GM21360 (cell line): ENCODE data around the gene IGFBP7.
"Not testable (repeated sequence)": the region's sequence is repeated elsewhere in the genome, so short reads cannot be mapped to it uniquely, and the experiment has no call there.

Experiments used
- ATAC-seq: cut with Tn5 transposase; IDR thresholded peaks from one replicate; pipeline ENCODE4 v1.9.1; 2021; ENCODE audit warnings: mild to moderate bottlenecking, moderate library complexity; ENCODE audit not compliant: unreplicated experiment

IGFBP7 gene

DNA sequence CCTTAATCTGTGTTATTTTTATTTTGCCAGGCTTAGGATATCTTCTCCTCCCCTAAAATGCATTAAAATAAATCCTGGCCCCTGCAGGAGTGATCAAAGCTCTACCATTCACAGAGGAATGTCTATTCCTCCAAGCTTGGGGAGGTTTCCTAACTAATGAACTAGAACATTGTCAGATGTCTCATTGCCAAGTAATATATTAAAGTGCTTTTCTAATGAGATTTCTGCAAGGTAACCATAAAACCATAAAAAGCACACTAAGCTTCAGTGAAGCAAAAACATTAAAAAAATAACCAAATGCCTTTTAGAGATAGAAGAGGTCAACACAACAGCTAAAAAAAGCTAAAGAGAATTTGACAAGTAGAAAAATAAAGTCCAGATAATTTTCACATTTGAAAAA lies 34.8 kb downstream of the IGFBP7 start:
- ATAC-seq, result no peak

DNA sequence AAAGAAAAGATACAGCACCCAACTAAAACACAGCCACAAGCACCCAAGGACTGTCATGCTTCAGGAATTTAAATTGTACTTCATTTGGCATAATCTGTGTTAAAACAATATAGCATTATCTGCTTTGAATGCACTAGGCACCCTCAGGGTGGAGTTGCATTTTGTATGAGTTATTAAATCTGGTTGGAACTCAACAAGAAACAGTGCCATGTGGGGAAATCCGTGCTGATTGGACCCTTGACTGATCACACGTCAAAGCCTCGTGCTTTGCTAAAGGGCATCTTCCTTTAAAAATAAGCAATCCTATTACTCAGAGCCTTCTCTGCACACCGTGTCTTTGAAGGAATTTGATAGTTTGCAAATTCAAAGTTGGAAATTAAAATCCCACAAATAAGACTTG lies 35.4 kb downstream of the IGFBP7 start:
- no peak for ATAC-seq

DNA sequence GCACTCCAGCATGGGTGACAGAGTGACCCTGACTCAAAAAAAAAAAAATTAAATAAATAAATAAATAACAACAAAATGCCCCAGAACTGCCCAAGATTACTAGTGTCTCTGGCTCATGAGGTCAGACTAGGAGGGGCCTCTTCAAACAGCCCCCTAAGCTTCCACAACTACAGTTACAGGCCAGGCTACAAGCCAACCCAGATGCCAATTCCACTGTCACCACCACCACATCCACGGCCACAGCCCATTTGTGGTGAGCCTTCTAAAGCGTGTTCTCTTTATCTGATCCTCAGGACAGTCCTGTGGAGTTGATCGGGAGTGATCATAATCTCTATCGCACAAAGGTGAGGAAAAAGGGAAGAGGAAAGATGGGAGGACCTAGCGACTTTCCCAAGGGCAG lies 36.6 kb downstream of the IGFBP7 start:
- no peak for ATAC-seq

DNA sequence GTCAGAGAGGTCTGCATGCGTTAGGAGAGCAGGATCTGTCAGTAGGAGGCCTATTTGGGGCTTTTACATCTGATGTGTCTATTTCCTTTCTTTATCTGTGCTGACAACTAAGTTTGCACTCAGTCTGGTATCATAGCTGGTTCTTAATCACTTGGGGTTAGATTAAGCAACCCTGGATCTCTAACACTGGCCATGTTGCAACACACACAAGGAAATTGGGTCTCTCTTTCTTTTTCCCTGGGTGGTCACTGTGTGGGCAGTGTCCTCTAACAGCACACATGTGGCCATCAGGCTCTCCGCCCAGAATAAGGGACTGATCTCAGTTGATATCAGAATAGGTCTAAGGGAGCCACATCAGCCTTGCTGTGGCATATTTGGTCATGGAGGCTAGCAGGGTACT lies 38.9 kb downstream of the IGFBP7 start:
- no peak for ATAC-seq

DNA sequence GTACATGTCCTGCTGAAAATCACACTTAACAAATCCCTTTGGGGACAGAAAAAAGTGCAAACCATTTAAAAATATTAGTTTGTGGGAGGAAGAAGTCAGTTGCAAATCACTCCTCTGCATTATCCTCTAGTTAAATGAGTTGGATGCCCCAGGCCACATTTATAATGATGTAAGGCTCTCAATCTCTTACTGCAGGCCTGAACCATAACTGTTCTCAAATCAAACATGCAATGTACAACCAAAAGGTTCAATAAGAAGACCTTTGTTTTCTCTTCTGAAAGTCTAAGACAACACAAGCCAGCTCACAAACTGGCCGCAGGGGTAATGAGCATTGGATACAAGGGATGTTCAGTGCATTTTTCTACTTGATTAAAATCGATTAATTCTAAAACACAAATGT lies 39.7 kb downstream of the IGFBP7 start:
- ATAC-seq, result no peak

DNA sequence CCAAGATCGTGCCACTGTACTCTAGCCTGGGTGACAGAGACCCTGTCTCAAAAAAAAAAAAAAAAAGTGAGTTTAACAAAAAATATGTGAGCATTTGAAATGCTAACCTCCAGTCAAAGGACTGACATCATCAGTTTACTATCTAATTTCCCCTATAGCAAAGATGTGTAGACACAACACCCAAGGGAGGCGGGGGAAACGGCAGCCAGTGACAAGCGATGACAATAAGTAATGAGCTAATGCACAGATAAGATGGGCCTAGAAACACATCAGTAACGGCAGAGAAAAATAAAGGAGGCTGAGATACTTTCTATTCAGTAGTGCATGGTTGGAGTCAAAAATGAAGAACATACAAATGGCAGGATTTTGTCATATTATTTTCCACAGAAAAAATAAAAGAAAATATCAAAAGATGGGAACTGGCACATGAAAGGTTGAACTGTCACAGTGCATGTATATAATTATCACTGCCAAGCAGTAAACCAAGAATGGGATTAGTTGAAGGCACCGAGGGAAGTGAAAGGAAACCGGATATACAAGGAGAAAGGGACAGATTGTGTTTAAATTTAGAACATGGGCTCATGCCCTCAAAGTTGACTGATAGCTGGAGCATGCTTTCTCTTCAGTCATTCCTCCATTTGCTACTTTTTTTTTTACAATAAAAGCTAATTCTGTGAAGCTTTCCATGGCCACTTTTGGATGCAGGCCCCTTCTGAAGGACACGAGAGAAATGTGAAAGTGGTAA lies 41.8 kb downstream of the IGFBP7 start:
- no peak for ATAC-seq

DNA sequence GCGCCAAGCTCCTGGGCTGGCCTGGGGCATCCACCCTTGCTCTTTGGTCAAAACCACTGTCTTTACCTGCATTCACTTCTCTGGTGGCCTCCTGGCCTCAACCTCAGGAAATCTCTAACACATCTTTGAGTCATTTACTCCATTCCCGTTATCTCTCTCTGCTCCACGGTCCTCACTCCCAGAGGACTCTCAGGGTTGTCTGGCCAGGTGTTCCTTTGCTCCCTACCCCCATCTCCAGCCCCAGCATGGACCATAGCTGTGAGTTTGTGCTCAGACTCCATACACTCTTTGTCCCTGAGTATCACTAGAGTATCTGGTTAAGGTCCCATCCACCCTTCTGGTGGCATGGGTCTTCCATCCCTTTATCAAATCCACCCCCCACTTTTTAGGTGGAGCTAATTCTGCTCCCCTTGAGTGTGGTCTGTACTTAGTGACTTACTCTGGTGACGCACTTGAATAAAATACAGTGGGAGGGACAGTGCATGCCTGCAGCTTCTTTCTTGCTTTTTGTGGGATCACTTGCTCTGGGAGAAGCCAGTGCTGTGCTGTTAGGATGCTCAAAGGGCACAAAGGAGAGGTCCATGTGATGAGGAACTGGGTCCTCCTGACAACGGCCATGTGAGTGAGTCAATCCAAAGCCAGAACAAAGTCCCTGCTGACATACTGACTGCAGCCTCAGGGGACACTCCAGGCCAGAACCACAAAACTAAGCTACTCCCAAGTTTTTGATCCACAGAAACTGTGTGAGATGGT lies 44.3 kb downstream of the IGFBP7 start:
- no peak for ATAC-seq

DNA sequence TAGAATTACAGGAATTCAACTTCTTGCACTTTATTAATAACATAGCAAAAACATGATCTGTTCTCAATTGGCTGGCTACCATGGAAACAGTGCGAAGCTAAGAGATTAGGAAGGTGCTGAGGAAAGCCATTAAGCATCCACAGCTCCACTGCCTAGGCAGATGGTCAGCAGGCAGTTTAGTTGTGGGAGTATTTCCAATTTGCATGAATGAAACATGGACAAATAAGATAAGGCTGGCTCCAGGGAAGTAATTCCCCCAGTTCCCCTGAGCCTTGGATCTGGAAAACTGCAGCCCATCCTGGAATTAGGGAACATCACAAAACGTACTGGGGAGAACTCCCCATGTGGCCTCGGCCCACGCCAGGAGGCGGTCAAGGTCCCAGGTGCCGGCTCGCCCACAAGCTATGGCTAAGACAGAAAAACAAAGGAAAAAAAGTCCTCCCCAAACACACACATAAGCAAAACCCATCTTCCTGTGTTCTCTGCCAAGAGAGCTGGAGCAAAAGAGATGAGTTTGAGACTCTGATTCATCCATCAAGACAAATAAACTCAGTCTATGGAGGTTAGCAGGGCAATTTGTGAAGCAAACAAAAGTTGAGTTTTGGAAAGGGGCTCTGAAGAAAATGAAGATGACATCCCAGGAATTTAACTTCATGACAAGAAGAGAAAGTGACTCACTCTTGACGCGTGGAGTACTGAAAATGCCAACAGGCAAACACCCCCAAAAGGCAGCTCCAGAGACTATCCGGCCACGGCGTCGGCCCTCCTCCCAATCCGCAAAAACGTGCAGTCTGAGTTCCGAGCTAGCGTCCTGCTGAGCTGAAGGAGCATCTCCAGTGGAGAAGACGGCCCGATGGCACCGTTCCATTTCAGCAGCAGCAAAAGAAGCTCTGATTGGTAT lies 45.1 kb downstream of the IGFBP7 start:
- no peak for ATAC-seq

DNA sequence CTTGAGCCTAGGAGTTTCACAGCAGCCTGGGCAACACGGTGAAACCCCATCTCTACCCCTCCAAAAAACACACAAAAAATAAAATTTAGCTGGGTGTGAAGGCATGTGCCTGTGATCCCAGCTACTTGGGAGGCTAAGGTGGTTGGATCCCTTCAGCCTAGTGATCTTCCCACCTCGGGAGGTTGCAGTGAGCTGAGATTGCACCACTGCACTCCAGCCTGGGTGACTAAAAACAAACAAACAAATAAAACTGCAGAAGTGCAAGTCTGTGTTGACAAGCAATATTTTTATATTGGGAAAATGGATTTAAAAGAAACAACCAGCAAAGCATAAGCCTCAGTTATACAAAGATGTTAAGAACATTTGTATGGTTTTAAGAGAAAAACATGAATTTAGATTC lies 46.1 kb downstream of the IGFBP7 start:
- ATAC-seq, result no peak

DNA sequence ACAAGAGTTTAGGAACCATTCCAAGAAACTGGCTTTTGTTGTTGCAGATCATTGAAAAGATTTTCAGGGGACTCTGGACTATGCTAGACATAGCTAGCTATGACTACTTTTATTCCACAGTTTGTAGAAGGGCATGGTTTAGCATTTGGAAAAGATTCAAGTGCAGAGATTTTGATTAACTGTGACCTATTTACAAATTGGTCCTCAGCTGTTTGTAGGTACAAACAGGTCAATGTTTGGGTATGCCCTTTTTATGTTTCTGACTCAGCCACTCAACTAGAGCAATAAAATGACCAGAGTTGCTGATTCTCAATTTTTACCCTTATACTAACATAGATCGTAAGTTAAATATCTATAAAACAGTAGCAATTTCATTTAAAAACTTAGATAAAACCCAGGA lies 46.7 kb downstream of the IGFBP7 start:
- no peak for ATAC-seq

DNA sequence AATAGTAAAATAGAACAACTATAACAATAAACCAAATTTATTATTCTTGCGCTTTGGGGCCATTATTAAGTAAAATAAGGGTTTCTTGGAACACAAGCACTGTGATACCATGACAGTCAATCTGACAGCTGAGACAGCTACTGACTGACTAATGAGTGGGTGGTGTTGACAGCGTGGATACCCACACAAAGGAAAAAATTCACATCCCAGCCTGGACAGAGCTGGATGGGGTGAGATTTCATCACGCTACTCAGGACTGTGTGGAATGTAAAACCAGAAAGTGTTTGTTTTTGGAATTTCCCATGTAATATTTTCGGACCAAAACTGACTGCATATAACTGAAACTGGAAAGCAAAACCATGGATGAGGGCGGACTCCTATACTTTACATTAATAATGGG lies 48.8 kb downstream of the IGFBP7 start:
- no peak for ATAC-seq

DNA sequence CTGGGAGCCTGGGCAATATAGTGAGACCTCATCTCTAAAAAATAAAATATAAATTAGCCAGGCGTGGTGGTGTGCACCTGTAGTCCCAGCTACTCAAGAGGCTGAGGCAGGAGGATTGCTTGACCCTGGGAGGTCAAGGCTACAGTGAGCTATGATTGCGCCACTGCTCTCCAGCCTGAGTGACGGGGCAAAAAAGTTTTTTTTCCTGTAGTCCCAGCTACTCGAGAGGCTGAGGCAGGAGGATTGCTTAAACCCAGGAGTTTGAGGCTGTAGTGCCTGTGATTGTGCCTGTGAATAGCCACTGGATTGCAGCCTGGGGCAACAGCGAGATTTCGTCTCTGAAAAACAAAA lies 49.5 kb downstream of the IGFBP7 start:
- not testable (repeated sequence) for ATAC-seq

DNA sequence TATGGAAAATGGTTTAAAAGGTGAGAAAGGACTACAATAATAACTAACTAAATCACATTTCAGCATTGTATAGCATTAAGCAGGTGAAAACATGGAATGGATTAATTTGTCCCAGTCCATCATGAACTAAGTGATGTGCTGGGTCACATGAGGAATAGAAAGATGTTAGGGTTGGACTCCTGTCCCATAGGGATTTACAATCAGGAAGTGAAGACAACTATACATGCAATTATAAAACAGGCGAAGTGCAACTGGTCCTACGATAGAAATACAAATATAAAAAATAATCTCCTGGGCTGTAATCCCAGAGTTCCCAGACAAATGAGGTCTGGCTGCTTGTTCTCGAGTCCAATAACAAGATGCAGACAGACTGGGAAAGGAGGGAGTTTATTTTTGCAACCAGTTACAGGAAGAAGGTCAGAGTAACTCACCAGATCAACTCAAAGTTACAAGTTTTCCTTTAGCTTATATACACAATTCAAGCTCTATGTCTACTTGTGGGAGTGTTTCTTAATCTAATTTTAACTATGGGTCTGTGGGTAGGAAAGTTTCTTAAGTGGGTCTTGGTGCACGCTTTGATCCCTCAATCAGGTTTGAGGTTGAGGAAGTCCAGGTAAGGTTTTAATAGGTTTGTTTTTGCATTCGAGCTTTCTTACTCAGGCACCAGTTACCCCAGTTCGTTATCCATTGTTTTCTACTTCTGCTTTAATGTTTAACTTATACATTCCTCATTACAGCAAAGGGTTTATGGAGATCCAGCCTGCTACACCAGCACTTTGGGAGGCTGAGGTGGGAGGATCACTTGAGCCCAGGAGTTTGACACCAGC lies 50.1 kb downstream of the IGFBP7 start:
- ATAC-seq, result no peak

DNA sequence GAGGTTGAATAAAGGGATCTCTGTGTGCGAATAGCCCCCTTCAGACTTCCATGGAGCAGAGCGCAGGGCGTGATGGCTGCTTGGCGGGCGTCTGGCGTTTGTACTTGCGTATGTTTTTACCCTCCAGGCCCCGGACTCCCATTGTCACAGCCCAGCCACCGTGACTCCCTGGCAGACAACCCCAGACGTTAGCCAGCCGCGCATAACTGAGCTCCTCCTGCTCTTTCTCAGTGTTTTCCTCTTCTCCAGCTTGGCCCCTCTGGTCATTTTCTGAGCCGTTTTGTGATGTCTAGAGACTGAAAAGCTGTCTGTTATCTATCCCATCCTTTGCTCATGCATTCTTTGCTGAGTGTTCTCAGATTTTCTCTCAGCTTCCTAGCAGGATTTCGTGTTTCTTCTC lies 54.3 kb downstream of the IGFBP7 start:
- no peak for ATAC-seq

DNA sequence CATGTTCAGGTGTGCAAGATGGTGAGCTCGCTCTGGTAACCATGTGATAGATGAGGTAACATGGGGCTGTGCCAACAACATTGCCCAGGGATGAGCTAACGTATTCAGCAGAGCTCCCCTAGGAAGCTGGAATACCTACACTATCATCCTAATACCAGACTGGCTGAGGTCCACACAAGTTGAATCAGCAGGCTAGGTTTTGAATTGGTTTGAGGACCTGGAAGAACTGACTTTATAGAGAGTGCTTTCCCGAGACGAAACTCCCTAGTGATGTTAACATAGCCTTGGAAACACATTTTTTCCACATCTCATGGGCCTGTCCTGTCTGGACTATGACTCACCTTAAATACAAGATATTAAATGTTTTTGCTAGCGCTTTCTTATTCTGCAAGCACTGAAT lies 56.7 kb downstream of the IGFBP7 start:
- no peak for ATAC-seq

DNA sequence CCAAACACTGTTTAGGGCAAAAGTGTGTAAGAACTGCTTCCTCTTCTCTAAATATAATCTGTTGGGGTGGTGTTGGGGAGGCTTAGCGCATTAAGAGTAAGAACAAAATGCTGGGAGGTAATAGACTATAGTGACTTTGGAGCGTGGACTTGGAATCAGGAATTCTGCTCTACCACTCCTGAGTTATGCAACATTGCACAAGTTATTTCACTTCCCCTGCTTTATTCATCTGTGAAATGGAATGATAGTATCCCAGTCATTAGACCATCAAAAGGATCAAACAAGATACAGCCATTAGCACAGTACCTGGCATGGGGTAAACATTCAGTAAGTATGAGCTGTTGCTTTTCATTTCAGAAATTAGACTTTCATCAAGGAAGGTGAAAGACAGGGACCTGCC lies 58.7 kb downstream of the IGFBP7 start:
- no peak for ATAC-seq

DNA sequence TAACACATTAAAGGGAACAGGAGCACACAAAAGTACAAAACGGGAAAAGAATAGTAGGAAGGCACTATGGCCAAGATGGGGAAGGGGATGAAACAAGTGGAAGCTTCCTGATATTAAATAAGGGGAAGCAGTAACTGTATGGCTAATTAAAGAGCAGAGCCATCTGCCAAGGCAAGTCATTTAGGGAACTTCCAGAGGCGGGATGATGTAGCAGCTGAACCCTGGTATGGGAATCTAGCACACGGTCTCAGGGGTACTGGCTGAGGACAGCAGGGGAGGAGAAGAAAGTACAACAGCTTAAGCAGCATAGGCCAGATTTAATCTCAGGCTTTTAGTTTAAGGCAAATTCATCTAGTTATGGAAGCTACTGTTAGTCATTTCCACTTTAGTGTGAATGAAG lies 59.1 kb downstream of the IGFBP7 start:
- no peak for ATAC-seq

DNA sequence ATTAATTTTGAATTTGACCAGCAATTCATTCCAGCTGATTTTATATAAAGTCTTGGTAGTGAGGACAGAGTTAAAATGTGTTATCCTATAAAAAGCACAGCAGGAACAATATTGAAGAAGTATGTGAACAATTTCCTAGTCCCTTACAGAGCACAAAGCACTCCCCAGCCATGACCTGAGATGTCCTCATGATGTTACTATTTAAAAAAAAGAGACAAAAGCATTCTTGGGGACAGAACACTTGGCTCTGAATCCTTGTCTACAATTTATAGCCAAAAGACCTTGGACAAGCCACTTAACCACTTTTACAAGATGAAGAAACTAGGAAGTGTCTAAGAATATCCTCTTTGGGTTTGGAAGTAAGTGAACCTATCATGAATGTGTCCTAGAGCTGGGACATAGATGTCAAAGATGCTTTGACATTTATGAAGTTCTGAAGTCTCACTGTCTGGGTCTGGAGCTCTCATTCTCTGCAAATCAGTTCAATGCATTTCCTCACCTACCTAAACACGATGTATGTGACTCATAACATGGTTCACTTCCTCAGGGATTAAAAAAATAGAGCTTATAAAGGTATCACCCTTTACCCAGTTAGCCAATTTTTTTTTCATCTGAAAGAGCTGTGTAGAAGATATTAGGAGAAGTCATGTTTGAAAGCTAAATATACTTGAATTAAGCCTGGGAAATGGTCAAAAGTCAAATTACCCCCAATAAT lies 61.4 kb downstream of the IGFBP7 start:
- no peak for ATAC-seq

DNA sequence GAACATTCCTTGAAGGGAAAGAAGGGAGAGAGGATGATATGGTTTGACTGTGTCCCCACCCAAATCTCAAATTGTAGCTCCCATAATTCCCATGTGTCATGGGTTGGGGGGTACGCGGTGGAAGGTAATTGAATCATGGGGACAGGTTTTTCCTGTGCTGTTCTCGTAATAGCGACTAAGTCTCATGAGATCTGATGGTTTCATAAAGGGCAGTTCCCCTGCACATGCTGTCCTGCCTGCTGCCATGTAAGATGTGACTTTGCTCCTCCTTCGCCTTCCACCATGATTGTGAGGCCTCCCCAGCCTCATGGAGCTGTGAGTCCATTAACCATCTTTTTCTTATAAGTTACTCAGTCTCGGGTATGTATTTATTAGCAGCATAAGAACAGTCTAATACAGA lies 63.1 kb downstream of the IGFBP7 start:
- ATAC-seq, result not testable (repeated sequence)

DNA sequence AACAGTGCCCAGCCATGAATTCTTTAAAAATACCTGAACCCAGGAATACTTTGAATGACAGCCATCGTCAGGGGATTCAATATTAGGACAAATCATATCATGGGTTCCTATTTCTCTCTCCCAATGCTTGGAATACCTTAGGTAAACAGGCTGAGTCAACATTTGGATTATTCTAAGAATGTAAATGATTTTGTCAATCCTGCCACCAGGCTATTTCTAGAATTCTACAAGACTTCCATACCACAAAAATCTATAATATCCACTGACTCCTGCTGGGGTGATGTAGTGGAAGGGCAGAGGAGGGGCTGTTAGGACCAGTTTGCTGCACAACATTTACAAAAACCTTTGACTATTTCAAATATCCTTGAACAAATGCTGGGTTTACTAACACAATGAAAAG lies 65.2 kb downstream of the IGFBP7 start:
- no peak for ATAC-seq
